DOHH2 (cell line): Measurements from ENCODE around the gene PPAT.
"Not testable (repeated sequence)": the region's sequence is repeated elsewhere in the genome, so short reads cannot be mapped to it uniquely, and the experiment has no call there.

ENCODE experiments used
- H3F3A ChIP-seq: fragments of 200-600 bp; sonication (generic), shearing (Covaris generic); 2 replicates; pipeline ENCODE4 v1.6.0; 2016; ENCODE audit warnings: antibody characterized with exemption, mild to moderate bottlenecking; ENCODE audit not compliant: control insufficient read depth, insufficient read depth
- H3K27ac ChIP-seq: fragments of 200-600 bp; sonication (generic); 2 replicates; pipeline ENCODE4 v1.5.1; 2014; ENCODE audit warnings: low read depth, mild to moderate bottlenecking, low read length, moderate library complexity
- H3K27me3 ChIP-seq: fragments of 200-600 bp; sonication (generic); 2 replicates; pipeline ENCODE4 v1.6.1; 2014; ENCODE audit warnings: mild to moderate bottlenecking, low read length, mixed read lengths; ENCODE audit not compliant: control insufficient read depth
- H3K36me3 ChIP-seq: fragments of 200-600 bp; sonication (generic); 2 replicates; pipeline ENCODE4 v1.6.1; 2014; ENCODE audit warnings: mild to moderate bottlenecking, low read length, moderate library complexity, mixed read lengths; ENCODE audit not compliant: control insufficient read depth
- H3K4me1 ChIP-seq: fragments of 200-600 bp; sonication (generic); 2 replicates; pipeline ENCODE4 v1.6.1; 2014; ENCODE audit warnings: mild to moderate bottlenecking, low read length, mixed read lengths; ENCODE audit not compliant: control insufficient read depth
- H3K4me2 ChIP-seq: fragments of 200-600 bp; sonication (generic); 2 replicates; pipeline ENCODE4 v1.6.0; 2014; ENCODE audit warnings: mild to moderate bottlenecking, low read length, moderate library complexity
- H3K4me3 ChIP-seq: fragments of 200-600 bp; sonication (generic); 2 replicates; pipeline ENCODE4 v1.5.1; 2014; ENCODE audit warnings: mild to moderate bottlenecking, low read length, mixed read lengths
- H3K79me2 ChIP-seq: fragments of 200-600 bp; sonication (generic); 2 replicates; pipeline ENCODE4 v1.6.1; 2014; ENCODE audit warnings: mild to moderate bottlenecking, low read length, mixed read lengths; ENCODE audit not compliant: control insufficient read depth
- H3K9me2 ChIP-seq: fragments of 200-600 bp; sonication (generic); replicated peaks from 2 replicates; pipeline ENCODE4 v1.6.1; 2014; ENCODE audit warnings: mild to moderate bottlenecking, low read length, mixed read lengths; ENCODE audit not compliant: control insufficient read depth
- H3K9me3 ChIP-seq: fragments of 200-600 bp; sonication (generic); 2 replicates; pipeline ENCODE4 v1.6.1; 2014; ENCODE audit warnings: antibody characterized with exemption, low read length, mixed read lengths; ENCODE audit not compliant: control insufficient read depth, insufficient read depth
- H4K20me1 ChIP-seq: fragments of 200-600 bp; sonication (generic); 2 replicates; pipeline ENCODE4 v1.6.0; 2014; ENCODE audit warnings: low read depth, mild to moderate bottlenecking, antibody characterized with exemption, low read length, moderate library complexity; ENCODE audit not compliant: control insufficient read depth, insufficient read depth
- CTCF ChIP-seq: fragments of 200-600 bp; sonication (generic); IDR thresholded peaks from one replicate; pipeline ENCODE4 v1.5.1; 2014; ENCODE audit warnings: antibody characterized with exemption, mild to moderate bottlenecking, low read depth, low read length; ENCODE audit not compliant: poor library complexity, severe bottlenecking
- EZH2phosphoT487 ChIP-seq: fragments of 200-600 bp; sonication (generic); IDR thresholded peaks from 2 replicates; pipeline ENCODE4 v1.6.1; 2017; ENCODE audit warnings: borderline replicate concordance, mild to moderate bottlenecking, antibody characterized with exemption, low read length, moderate library complexity, mixed read lengths

PPAT gene

DNA sequence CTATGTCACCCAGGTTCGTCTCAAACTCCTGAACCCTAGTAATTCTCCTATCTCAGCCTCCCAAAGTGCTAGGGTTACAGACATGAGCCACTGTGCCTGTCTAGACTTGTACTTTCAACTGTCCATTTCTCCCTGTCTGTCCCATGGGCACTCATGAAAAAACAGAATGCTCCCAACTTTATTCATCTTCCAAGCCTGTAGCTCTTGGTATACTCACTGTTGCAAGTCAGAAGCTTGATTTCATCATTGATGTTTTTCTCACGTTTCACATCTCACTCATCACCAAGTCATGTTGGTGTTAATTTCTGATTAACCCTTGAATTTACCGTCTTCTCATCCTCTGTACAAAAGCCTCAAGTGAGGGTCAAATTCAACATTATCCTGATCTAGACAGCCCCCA is 24.7 kb upstream of the PPAT start:
- Histone ChIP-seq H3K79me2 (peaks cover 83% of the 10 kb centered on the region), H3K4me1 (peaks cover 14% of the 10 kb centered on the region), H4K20me1 (peaks cover 8% of the 10 kb centered on the region; the same call in 1 of the 2 replicates), H3K27ac (no peak overlapping the region), H3K36me3 (peaks cover 93% of the 10 kb centered on the region), H3K27me3 (no peaks in the 10 kb centered on the region), H3K9me2 (no peaks in the 10 kb centered on the region), H3K4me2 (no peak overlapping the region), H3K9me3 (no peaks in the 10 kb centered on the region), H3K4me3 (no peak overlapping the region), H3F3A (peaks cover 70% of the 10 kb centered on the region)
- no peak for TF ChIP-seq EZH2phosphoT487
- no peak for TF ChIP-seq CTCF

- no peak for TF ChIP-seq CTCF
- TF ChIP-seq EZH2phosphoT487, result no peak
- Histone ChIP-seq H4K20me1 (no peaks in the 10 kb centered on the region; the same call in 1 of the 2 replicates), H3F3A (peaks cover 12% of the 10 kb centered on the region), H3K27ac (no peak overlapping the region), H3K79me2 (peaks cover 75% of the 10 kb centered on the region), H3K4me2 (no peak overlapping the region), H3K36me3 (peaks cover 99% of the 10 kb centered on the region), H3K4me1 (no peaks in the 10 kb centered on the region), H3K9me2 (no peaks in the 10 kb centered on the region), H3K4me3 (no peak overlapping the region), H3K27me3 (no peaks in the 10 kb centered on the region), H3K9me3 (no peaks in the 10 kb centered on the region)
Observed at GRCh38 chr4:56450342-56450741, 14.9 kb upstream of the PPAT start.

GRCh38 chr4:56449475-56449874 is 14.1 kb upstream of the PPAT start:
- Histone ChIP-seq H3K36me3 (peaks cover 99% of the 10 kb centered on the region), H3K79me2 (peaks cover 78% of the 10 kb centered on the region)
- not testable (repeated sequence) for H3F3A ChIP-seq, H3K27ac ChIP-seq, H3K9me2 ChIP-seq, H3K4me1 ChIP-seq, H3K27me3 ChIP-seq, H4K20me1 ChIP-seq, H3K4me3 ChIP-seq, H3K9me3 ChIP-seq, H3K4me2 ChIP-seq

DNA sequence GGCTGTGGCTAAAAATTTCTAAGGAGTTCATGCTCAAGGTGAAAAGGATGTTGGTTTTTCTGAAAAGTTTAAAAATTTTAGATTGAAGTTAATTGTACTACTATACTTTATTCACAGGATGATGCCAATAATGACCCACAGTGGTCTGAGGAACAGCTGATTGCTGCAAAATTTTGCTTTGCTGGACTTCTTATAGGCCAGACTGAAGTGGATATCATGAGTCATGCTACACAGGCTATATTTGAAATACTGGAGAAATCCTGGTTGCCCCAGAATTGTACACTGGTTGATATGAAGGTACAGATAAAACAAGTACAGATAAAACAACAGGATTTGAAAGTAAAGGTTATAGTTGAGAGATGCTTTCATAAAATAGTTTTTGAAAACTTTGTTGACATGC is 12.9 kb upstream of the PPAT start:
- peaks cover 14% of the 10 kb centered on the region for H3F3A ChIP-seq
- TF ChIP-seq EZH2phosphoT487 (no peak), CTCF (no peak)
- H3K27ac ChIP-seq, result no peak overlapping the region
- H3K4me2 ChIP-seq, result no peak overlapping the region
- no peaks in the 10 kb centered on the region for H3K4me1 ChIP-seq
- H4K20me1 ChIP-seq, result peaks cover 10% of the 10 kb centered on the region; the same call in 1 of the 2 replicates
- no peaks in the 10 kb centered on the region for H3K9me2 ChIP-seq
- peaks cover 80% of the 10 kb centered on the region for H3K79me2 ChIP-seq
- no peaks in the 10 kb centered on the region for H3K9me3 ChIP-seq
- H3K27me3 ChIP-seq, result no peaks in the 10 kb centered on the region
- no peak overlapping the region for H3K4me3 ChIP-seq
- peaks cover 99% of the 10 kb centered on the region for H3K36me3 ChIP-seq
